HG03159 (cell line): Measurements from ENCODE around the gene AK2.
"Not testable (repeated sequence)": the region's sequence is repeated elsewhere in the genome, so short reads cannot be mapped to it uniquely, and the experiment has no call there.

ENCODE experiments used
- ATAC-seq: cut with Tn5 transposase; IDR thresholded peaks from one replicate; pipeline ENCODE4 v1.9.1; 2021; ENCODE audit warnings: mild to moderate bottlenecking, moderate library complexity; ENCODE audit not compliant: unreplicated experiment

Gene AK2

GRCh38 chr1:33025180-33025569 is 11.5 kb downstream of the AK2 start:
- no peak for ATAC-seq

GRCh38 chr1:33024430-33025179 is 12.1 kb downstream of the AK2 start:
- ATAC-seq: not testable (repeated sequence)

DNA sequence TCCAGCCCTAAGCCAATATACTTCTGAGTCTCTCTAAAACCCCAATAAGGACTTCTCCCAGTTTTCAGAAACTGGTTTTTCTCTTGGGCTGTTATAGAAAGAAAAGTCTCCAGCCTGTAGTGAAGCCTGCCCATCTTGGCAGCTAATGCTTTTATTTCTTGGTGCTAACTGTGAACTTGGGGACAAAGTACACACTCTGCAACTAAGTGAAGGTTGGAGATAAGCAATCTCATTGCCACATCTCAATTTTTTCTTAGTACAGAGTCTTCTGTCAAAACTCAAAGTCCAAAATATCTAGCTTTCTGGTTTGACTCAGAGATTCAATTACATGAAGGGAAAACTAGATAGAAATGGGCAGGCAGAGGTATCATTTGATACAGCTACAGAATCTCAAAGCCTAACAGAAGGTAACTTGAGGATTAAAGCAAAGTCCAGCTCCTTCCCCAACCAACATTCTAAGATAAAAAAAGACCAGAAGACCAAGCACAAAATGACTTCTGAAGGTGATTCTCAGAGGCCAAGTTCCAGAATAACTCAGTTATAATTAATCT is 14.0 kb downstream of the AK2 start:
- no peak for ATAC-seq

GRCh38 chr1:33021567-33022431 is 14.9 kb downstream of the AK2 start:
- ATAC-seq: no peak

DNA sequence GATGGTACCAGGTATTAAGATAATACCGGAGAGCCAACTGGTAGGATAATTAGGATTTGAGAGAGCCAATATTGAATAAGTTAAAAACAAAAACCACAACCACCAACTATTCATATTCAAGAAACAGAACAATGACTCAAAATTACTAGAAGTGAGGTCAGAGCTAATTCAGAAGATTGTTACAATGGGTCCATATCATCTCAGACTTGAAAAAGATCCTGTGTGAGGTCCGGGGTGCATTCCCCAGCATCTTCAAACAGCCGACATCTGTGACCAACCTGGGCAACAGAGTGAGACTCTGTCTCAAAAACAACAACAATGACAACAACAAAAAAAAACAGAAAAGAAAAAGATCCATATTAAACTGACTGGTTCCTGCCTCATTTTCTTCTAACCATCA is 18.6 kb downstream of the AK2 start:
- no peak for ATAC-seq

GRCh38 chr1:33017175-33017574 is 19.5 kb downstream of the AK2 start:
- no peak for ATAC-seq

GRCh38 chr1:33015216-33015615 is 21.5 kb downstream of the AK2 start:
- ATAC-seq: no peak

DNA sequence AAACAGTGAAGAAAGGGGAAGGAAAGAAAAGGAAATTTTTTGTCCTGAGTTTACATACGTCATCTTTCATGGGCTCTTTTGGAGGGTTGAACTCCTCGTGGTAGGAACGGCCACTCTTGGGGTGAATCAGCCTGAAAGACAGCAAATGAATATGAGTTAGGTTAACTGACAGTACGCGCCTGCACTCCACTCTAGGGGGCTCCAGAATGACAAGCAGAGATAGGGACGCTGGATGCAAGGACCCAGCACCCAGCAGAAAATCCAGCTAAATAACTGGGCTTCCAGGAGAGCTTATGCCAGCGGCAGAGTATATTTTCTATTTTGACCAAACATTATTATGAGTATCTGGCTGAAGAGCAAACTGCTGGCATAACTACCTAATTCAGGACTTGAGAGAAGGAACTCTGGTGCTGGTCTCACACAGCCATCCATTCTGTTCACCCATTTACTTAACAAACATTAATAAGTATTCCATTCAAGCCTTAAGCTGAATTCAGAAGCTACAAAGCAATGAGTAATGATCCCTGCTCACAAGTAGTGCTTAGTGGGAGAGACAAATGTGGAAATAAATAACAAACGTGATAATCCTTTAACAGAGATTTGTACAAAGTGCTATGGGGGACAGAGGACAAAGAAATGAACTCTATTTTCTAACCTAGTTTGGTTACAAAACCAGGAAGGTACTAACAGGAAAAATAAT is 22.1 kb downstream of the AK2 start:
- no peak for ATAC-seq

GRCh38 chr1:33013791-33014190 is 22.9 kb downstream of the AK2 start:
- no peak for ATAC-seq

GRCh38 chr1:33012165-33012564 is 24.5 kb downstream of the AK2 start:
- ATAC-seq: no peak

GRCh38 chr1:33010932-33011731 is 25.6 kb downstream of the AK2 start:
- ATAC-seq: no peak

DNA sequence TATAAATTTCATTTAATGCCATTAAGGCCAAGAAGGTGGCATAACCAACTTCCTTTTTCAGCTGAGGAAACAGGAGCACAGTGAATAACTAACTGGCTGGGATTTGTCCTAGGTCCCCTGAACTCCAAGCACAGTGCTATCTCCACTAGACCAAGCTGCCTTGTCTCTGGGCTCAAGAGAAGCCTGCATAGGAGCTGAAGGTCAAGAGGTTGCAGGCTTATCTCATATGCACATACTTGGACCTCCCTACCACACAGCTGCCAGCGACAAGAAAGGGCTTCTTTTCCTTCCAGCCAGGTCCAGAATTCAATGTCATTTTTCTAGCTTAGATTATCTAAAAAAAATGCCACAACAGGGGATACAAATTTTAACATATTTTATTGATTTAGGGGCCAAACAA is 27.1 kb downstream of the AK2 start:
- ATAC-seq: no peak

DNA sequence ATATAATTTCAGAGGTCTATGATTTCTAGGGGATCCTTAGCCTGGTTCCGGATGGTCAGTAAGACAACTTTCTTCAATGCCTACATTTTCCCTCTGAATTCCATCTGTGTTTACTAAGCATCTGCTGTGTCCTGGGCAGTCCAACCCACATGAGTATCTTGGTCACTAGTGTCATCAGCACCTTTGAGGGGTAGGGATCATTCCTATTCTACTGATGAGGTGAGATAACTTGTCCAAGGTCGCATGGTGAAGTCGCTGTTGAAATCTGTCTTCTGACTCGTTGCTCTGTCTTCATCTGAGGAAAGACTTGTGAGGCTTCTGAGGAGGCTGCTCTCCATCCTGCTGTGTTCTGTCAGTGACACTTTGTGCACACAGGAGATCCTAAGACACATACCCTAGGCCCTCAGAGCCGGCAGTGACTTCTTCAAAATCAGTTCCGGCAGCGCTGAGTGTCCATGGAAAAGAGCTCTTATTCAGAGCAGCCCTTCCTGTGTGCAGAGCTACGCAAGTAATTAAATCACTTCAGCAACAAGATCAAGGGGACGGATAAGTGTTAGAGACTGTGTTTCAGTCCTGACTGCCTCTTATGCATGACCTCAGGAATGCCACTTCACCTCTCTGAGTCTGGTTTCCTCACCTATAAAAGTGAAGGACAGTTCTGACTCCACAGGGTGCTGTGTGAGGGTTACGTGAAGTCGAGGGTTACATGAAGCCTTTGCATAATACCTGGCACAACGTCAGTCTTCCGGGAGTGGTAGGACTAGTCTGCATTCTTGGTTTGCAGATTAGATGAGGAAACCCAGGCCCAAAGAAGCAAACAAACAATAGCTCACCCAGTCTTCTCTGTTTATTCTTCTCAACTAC is 28.4 kb downstream of the AK2 start:
- no peak for ATAC-seq

- ATAC-seq: no peak
Measured at GRCh38 chr1:33007190-33008050, 29.3 kb downstream of the AK2 start.

GRCh38 chr1:33005838-33006421 is 30.8 kb downstream of the AK2 start:
- no peak for ATAC-seq

GRCh38 chr1:33005117-33005837 is 31.4 kb downstream of the AK2 start:
- no peak for ATAC-seq

GRCh38 chr1:33004613-33005012 is 32.1 kb downstream of the AK2 start:
- no peak for ATAC-seq

GRCh38 chr1:33003657-33004056 is 33.0 kb downstream of the AK2 start:
- ATAC-seq: no peak
